Neuronal stem cell (in vitro differentiated cells): ENCODE results near the gene SMG9.

Experiments used
- DNase-seq: peaks from one replicate; pipeline ENCODE4 v3.0.0-alpha.2; 2013; ENCODE audit warnings: low spot score
- H2AFZ ChIP-seq: one replicate; pipeline ENCODE4 v1.6.1; 2013; ENCODE audit warnings: mild to moderate bottlenecking, low read length, inconsistent platforms
- H2AK5ac ChIP-seq: 2 replicates; pipeline ENCODE4 v1.6.1; 2013; ENCODE audit warnings: low read depth, mild to moderate bottlenecking, inconsistent platforms, low read length, moderate library complexity, mixed read lengths
- H2BK120ac ChIP-seq: 2 replicates; pipeline ENCODE4 v1.6.1; 2013; ENCODE audit warnings: low read depth, mild to moderate bottlenecking, inconsistent platforms, low read length, moderate library complexity, mixed read lengths
- H2BK12ac ChIP-seq: one replicate; pipeline ENCODE4 v1.6.1; 2013; ENCODE audit warnings: low read length, inconsistent platforms
- H2BK15ac ChIP-seq: 2 replicates; pipeline ENCODE4 v1.6.1; 2013; ENCODE audit warnings: mild to moderate bottlenecking, low read length, inconsistent platforms, mixed read lengths
- H2BK5ac ChIP-seq: one replicate; pipeline ENCODE4 v1.6.1; 2013; ENCODE audit warnings: inconsistent platforms, mild to moderate bottlenecking, low read length, moderate library complexity
- H3K14ac ChIP-seq: one replicate; pipeline ENCODE4 v1.6.1; 2013; ENCODE audit warnings: low read length, inconsistent platforms
- H3K18ac ChIP-seq: 2 replicates; pipeline ENCODE4 v1.6.1; 2013; ENCODE audit warnings: low read length, inconsistent platforms
- H3K23ac ChIP-seq: 2 replicates; pipeline ENCODE4 v1.6.1; 2013; ENCODE audit warnings: low read depth, mild to moderate bottlenecking, mixed read lengths, low read length, inconsistent platforms; ENCODE audit not compliant: poor library complexity
- H3K27ac ChIP-seq: replicated peaks from 3 replicates; pipeline ENCODE4 v1.5.1; 2013; ENCODE audit warnings: low read length, inconsistent platforms
- H3K27me3 ChIP-seq, 3 experiments: 2 replicates each; pipeline ENCODE4 v1.6.1; 2013; ENCODE audit warnings: low read length in 3 of 3, mild to moderate bottlenecking in 2 of 3, inconsistent platforms in 1 of 3, low read depth in 1 of 3, mixed read lengths in 1 of 3, moderate library complexity in 1 of 3; ENCODE audit not compliant: control insufficient read depth in 3 of 3, insufficient read depth in 3 of 3
- H3K36me3 ChIP-seq, 2 donors: replicated peaks in 1 of 2; 2 replicates each; pipeline ENCODE4 v1.6.1; 2013; ENCODE audit warnings: low read length in 2 of 2; ENCODE audit not compliant: control insufficient read depth in 2 of 2, insufficient read depth in 2 of 2
- H3K4ac ChIP-seq: 2 replicates; pipeline ENCODE4 v1.6.1; 2013; ENCODE audit warnings: inconsistent platforms, mild to moderate bottlenecking, low read length, moderate library complexity
- H3K4me1 ChIP-seq, 2 donors: 1 replicate in 1 of 2; 2 replicates in 1 of 2; pipeline ENCODE4 v1.6.1; 2013; ENCODE audit warnings: low read length in 2 of 2, low read depth in 1 of 2; ENCODE audit not compliant: control insufficient read depth in 2 of 2, insufficient read depth in 1 of 2
- H3K4me2 ChIP-seq: one replicate; pipeline ENCODE4 v1.6.1; 2013; ENCODE audit warnings: mild to moderate bottlenecking, low read length, inconsistent platforms; ENCODE audit not compliant: insufficient read depth, poor library complexity, severe bottlenecking
- H3K4me3 ChIP-seq, 2 donors: 2 replicates each; pipeline ENCODE4 v1.5.1; 2013; ENCODE audit warnings: low read length in 2 of 2, mild to moderate bottlenecking in 2 of 2, inconsistent platforms in 1 of 2, moderate library complexity in 1 of 2
- H3K79me1 ChIP-seq: one replicate; pipeline ENCODE4 v1.6.1; 2013; ENCODE audit warnings: low read depth, mild to moderate bottlenecking, inconsistent platforms, low read length, moderate library complexity
- H3K9ac ChIP-seq: one replicate; pipeline ENCODE4 v1.6.1; 2013; ENCODE audit warnings: mild to moderate bottlenecking, low read depth, low read length, inconsistent platforms; ENCODE audit not compliant: poor library complexity
- H3K9me3 ChIP-seq, 2 donors: replicated peaks in 1 of 2; 2 replicates each; pipeline versions ENCODE3 to v1.6.1; 2013; ENCODE audit warnings: low read length in 2 of 2, mild to moderate bottlenecking in 2 of 2, inconsistent platforms in 1 of 2, low read depth in 1 of 2, mixed read lengths in 1 of 2, moderate library complexity in 1 of 2; ENCODE audit not compliant: control insufficient read depth in 2 of 2, insufficient read depth in 1 of 2
- H4K8ac ChIP-seq: one replicate; pipeline ENCODE4 v1.6.1; 2013; ENCODE audit warnings: low read depth, mild to moderate bottlenecking, inconsistent platforms, low read length, moderate library complexity
- H4K91ac ChIP-seq: one replicate; pipeline ENCODE4 v1.6.1; 2013; ENCODE audit warnings: low read length, low read depth, mild to moderate bottlenecking, inconsistent platforms; ENCODE audit not compliant: poor library complexity
- WGBS, 2 donors: extraction: QIAGEN DNeasy Blood & Tissue Kit; methylation state at CpG; one replicate each; pipeline ENCODE4 v1.1.7; 2013; ENCODE audit warnings: missing lambda C conversion rate in 2 of 2, mixed read lengths in 1 of 2; ENCODE audit not compliant: insufficient read length in 2 of 2, insufficient replicate concordance in 1 of 2; ENCODE audit errors: extremely low coverage in 2 of 2; 5-methylcytosine and 5-hydroxymethylcytosine counted together

SMG9 gene

DNA sequence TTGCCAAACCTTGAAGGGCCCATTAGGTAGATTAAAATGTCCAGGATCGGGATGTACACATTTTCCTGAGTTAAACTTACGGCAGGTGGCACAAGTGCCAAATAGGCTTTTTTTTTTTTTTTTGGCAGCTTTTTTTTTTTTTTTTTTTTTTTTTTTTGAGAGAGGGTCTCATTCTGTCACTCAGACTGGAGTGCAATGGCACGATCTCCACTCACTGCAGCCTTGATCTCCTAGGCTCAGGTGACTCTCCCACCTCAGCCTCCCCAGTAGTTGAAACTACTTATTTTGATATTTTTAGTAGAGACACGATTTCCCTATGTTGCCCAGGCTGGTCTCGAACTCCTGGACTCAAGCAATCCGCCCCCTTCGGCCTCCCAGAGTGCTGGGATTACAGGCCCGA, 29.9 kb downstream of the SMG9 start:
- no peak overlapping the region for H3K4me2 ChIP-seq
- no peaks in the 10 kb centered on the region for H3K27me3 ChIP-seq
- H3K4ac ChIP-seq, result no peak overlapping the region
- H3K18ac ChIP-seq, result no peak overlapping the region
- H2AK5ac ChIP-seq, result no peak overlapping the region
- no CpG with 5 or more reads among the region's 8 CpGs for WGBS, 2 donors
- no peak overlapping the region for H3K23ac ChIP-seq
- no peak overlapping the region for H2BK120ac ChIP-seq
- no peak overlapping the region for H4K91ac ChIP-seq
- no peak for DNase-seq
- no peak overlapping the region for H2AFZ ChIP-seq
- no peak overlapping the region for H2BK5ac ChIP-seq
- H3K4me1 ChIP-seq, result peaks cover 0 to 2% of the 10 kb centered on the region in 2 donors
- H3K4me3 ChIP-seq, result no peak overlapping the region
- H3K27ac ChIP-seq, result no peak overlapping the region
- H3K14ac ChIP-seq, result no peak overlapping the region
- no peak overlapping the region for H4K8ac ChIP-seq
- H3K9ac ChIP-seq, result no peak overlapping the region
- peaks cover 0 to 2% of the 10 kb centered on the region in 2 donors for H3K9me3 ChIP-seq
- no peak overlapping the region for H2BK12ac ChIP-seq
- H3K79me1 ChIP-seq, result no peaks in the 10 kb centered on the region
- peaks cover 10 to 20% of the 10 kb centered on the region in 2 donors for H3K36me3 ChIP-seq
- H2BK15ac ChIP-seq, result no peak overlapping the region

DNA sequence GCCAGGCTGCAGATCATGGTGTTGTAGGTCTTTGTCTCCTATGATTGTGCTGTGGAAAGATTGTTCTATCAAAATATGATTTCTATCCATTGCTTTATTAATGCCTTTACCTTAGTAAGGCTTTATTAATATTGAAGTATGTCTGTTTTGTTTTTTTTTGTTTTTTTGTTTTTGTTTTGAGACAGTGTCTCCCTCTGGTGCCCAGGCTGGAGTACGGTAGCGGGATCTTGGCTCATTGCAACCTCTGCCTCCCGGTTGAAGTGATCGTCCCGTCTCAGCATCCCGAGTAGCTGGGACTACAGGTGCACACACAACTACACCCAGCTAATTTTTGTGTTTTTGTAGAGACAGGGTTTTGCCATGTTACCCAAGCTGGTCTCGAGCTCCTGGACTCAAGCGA, 31.2 kb downstream of the SMG9 start:
- Histone ChIP-seq H3K23ac (no peak overlapping the region), H3K4me1 (peaks cover 0 to 5% of the 10 kb centered on the region in 2 donors), H3K4ac (no peak overlapping the region), H4K8ac (no peak overlapping the region), H2BK12ac (no peak overlapping the region), H3K79me1 (no peaks in the 10 kb centered on the region), H2AFZ (no peak overlapping the region), H3K9ac (no peak overlapping the region), H3K14ac (no peak overlapping the region), H3K4me3 (no peak overlapping the region), H2AK5ac (no peak overlapping the region), H4K91ac (no peak overlapping the region), H2BK5ac (no peak overlapping the region), H3K27me3 (no peaks in the 10 kb centered on the region), H3K27ac (no peak overlapping the region), H3K9me3 (peaks cover 0 to 1% of the 10 kb centered on the region in 2 donors), H2BK15ac (no peak overlapping the region), H3K18ac (no peak overlapping the region), H2BK120ac (no peak overlapping the region), H3K36me3 (peaks cover 4 to 7% of the 10 kb centered on the region in 2 donors), H3K4me2 (no peak overlapping the region)
- no CpG with 5 or more reads among the region's 8 CpGs for WGBS, 2 donors
- DNase-seq, result no peak

DNA sequence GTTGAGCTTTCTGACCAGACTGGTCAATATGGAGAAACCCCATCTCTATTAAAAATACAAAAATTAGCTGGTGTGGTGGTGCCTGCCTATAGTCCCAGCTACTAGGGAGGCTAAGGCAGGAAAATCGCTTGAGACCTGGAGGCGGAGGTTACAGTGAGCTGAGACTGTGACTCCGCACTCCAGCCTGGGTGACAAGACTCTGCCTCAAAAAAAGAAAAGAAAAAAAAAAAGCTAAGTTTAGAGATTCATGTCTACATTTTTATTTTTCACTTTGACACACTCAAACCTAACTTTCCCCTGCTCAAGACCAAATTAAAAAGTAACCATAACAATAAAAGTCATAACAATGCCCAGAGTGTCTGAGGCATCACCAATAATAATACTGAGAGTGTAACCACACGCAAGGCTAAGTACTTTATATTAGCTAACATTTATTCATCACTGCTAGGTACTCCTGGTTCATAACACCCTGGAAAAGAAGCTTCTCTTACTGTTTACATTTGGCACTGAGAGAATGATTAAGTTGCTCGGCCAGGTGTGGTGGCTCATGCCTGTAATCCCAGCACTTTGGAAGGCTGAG, 33.2 kb downstream of the SMG9 start:
- Histone ChIP-seq H3K36me3 (no peaks in the 10 kb centered on the region), H3K4me1 (peaks cover 0 to 5% of the 10 kb centered on the region in 2 donors), H3K27me3 (no peaks in the 10 kb centered on the region), H4K91ac (no peak overlapping the region), H2AK5ac (no peak overlapping the region), H2BK120ac (no peak overlapping the region), H3K14ac (no peak overlapping the region), H4K8ac (no peak overlapping the region), H2BK12ac (no peak overlapping the region), H2BK5ac (no peak overlapping the region), H3K4ac (no peak overlapping the region), H3K4me2 (no peak overlapping the region), H3K9me3 (no peaks in the 10 kb centered on the region), H3K23ac (no peak overlapping the region), H3K4me3 (no peak overlapping the region), H3K9ac (no peak overlapping the region), H2BK15ac (no peak overlapping the region), H2AFZ (no peak overlapping the region), H3K18ac (no peak overlapping the region), H3K79me1 (no peaks in the 10 kb centered on the region), H3K27ac (no peak overlapping the region)
- no CpG with 5 or more reads among the region's 5 CpGs for WGBS, 2 donors
- DNase-seq, result no peak

DNA sequence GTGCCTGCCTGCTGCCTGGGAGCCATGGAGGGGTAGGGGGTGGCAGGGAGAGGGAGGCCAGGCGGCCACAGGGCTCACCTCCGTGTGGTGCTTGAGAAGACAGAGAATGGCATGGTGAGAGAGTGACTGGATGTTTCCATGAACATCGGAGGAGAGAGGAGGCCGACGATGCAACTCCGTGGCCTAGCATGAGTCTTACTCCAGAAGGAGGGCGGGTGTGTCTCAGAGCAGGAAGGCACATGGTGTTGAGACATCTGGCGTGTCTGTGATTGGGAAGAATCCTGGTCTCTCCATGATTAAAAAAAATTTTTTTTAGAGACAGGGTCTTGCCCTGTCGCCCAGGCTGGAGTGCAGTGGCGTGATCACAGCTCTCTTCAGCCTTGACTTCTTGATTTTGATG, 33.8 kb downstream of the SMG9 start:
- Histone ChIP-seq H3K18ac (no peak overlapping the region), H3K23ac (peak overlapping the region; percentile 11), H3K4me1 (peaks cover 0 to 7% of the 10 kb centered on the region in 2 donors), H3K4me2 (no peak overlapping the region), H3K9me3 (no peaks in the 10 kb centered on the region), H2AK5ac (peak overlapping the region; percentile 48), H3K36me3 (no peaks in the 10 kb centered on the region), H2BK15ac (peak overlapping the region; percentile 45), H2AFZ (no peak overlapping the region), H3K14ac (no peak overlapping the region), H4K8ac (no peak overlapping the region), H2BK5ac (no peak overlapping the region), H3K79me1 (no peaks in the 10 kb centered on the region), H3K4ac (no peak overlapping the region), H3K9ac (no peak overlapping the region), H2BK12ac (no peak overlapping the region), H3K27me3 (no peaks in the 10 kb centered on the region), H3K4me3 (no peak overlapping the region), H2BK120ac (no peak overlapping the region), H3K27ac (no peak overlapping the region), H4K91ac (no peak overlapping the region)
- WGBS, 2 donors, result no CpG with 5 or more reads among the region's 10 CpGs
- DNase-seq, result no peak
